Cardiac muscle cell (in vitro differentiated cells and primary cell): Measurements from ENCODE around the gene ALG11. TPM values are rescaled to one million over a fixed set of nuclear protein-coding genes. Genes with fewer than 3 reads are reported as not detected.
"Not testable (repeated sequence)": the region's sequence is repeated elsewhere in the genome, so short reads cannot be mapped to it uniquely, and the experiment has no call there.

Source experiments
- DNase-seq, 2 donors: peaks; one replicate each; pipeline versions ENCODE4 v3.0.0 to v3.0.0-alpha.2; 2010 to 2017; ENCODE audit warnings: low read depth in 1 of 2, low spot score in 1 of 2
- H3K27ac ChIP-seq: fragments of 200-600 bp; sonication (generic); 2 replicates; pipeline ENCODE4 v1.5.1; 2016
- H3K27me3 ChIP-seq: fragments of 200-600 bp; sonication (generic); 2 replicates; pipeline ENCODE4 v1.6.0; 2016; ENCODE audit warnings: control low read depth
- H3K36me3 ChIP-seq: fragments of 200-600 bp; sonication (generic); 2 replicates; pipeline ENCODE4 v1.5.1; 2016; ENCODE audit warnings: control low read depth
- H3K4me1 ChIP-seq: fragments of 200-600 bp; sonication (generic); 2 replicates; pipeline ENCODE4 v1.8.1; 2017; ENCODE audit warnings: low read depth, mild to moderate bottlenecking, mixed run types
- H3K4me3 ChIP-seq: fragments of 200-600 bp; sonication (generic); 2 replicates; pipeline ENCODE4 v1.5.1; 2016; ENCODE audit warnings: mild to moderate bottlenecking
- H3K9me3 ChIP-seq: fragments of 200-600 bp; sonication (generic); 2 replicates; pipeline ENCODE4 v1.5.1; 2017; ENCODE audit warnings: low read depth, mild to moderate bottlenecking, control low read depth
- polyA plus RNA-seq: library from polyadenylated mRNA; unstranded; fragments of >200 nt; fragmentation: Nextera tagmentation; extraction: Ambion mirVana; gene quantifications from 2 replicates; pipeline ENCODE4 v1.2.1, GENCODE V29; 2016
- total RNA-seq: library from RNA; depleted of rRNA; stranded (reverse); fragments of >200 nt; gene quantifications from 2 replicates; pipeline ENCODE4 v1.2.3, GENCODE V29; 2016
- TF ChIP-seq, protein P1 (sequence below): IDR thresholded peaks from 2 replicates; pipeline ENCODE4 v1.5.1; 2012; ENCODE audit warnings: low read depth, mild to moderate bottlenecking, low read length

Gene ALG11
- total and polyA plus RNA-seq, 2 experiments from 2014 or later = 24.8 to 27.8 TPM

DNA sequence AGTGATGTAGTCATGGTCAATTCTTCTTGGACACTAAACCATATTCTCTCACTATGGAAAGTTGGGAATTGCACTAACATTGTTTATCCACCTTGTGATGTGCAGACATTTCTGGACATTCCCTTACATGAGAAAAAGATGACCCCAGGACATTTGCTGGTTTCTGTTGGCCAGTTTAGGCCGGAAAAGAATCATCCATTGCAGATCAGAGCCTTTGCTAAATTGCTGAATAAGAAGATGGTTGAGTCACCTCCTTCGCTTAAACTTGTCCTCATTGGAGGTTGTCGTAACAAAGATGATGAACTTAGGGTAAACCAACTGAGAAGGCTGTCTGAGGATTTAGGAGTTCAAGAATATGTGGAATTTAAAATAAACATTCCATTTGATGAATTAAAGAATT, 12.3 kb downstream of the ALG11 start, which contains the start of gene UTP14C:
TSS of gene UTP14C (plus strand) at position 211 of the 400 bp plus-strand sequence. CDS start 4,114 bp downstream, outside the sequence.
- Histone ChIP-seq H3K4me3 (no peak within 1 kb of the TSS), H3K27me3 (no peaks in the 10 kb centered on the region), H3K4me1 (no peaks in the 10 kb centered on the region), H3K36me3 (peaks cover 29% of the 10 kb centered on the region), H3K27ac (no peak within 1 kb of the TSS), H3K9me3 (no peaks in the 10 kb centered on the region)
- TF ChIP-seq, protein P1, sequence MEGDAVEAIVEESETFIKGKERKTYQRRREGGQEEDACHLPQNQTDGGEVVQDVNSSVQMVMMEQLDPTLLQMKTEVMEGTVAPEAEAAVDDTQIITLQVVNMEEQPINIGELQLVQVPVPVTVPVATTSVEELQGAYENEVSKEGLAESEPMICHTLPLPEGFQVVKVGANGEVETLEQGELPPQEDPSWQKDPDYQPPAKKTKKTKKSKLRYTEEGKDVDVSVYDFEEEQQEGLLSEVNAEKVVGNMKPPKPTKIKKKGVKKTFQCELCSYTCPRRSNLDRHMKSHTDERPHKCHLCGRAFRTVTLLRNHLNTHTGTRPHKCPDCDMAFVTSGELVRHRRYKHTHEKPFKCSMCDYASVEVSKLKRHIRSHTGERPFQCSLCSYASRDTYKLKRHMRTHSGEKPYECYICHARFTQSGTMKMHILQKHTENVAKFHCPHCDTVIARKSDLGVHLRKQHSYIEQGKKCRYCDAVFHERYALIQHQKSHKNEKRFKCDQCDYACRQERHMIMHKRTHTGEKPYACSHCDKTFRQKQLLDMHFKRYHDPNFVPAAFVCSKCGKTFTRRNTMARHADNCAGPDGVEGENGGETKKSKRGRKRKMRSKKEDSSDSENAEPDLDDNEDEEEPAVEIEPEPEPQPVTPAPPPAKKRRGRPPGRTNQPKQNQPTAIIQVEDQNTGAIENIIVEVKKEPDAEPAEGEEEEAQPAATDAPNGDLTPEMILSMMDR = no peak
- DNase-seq = no peak

DNA sequence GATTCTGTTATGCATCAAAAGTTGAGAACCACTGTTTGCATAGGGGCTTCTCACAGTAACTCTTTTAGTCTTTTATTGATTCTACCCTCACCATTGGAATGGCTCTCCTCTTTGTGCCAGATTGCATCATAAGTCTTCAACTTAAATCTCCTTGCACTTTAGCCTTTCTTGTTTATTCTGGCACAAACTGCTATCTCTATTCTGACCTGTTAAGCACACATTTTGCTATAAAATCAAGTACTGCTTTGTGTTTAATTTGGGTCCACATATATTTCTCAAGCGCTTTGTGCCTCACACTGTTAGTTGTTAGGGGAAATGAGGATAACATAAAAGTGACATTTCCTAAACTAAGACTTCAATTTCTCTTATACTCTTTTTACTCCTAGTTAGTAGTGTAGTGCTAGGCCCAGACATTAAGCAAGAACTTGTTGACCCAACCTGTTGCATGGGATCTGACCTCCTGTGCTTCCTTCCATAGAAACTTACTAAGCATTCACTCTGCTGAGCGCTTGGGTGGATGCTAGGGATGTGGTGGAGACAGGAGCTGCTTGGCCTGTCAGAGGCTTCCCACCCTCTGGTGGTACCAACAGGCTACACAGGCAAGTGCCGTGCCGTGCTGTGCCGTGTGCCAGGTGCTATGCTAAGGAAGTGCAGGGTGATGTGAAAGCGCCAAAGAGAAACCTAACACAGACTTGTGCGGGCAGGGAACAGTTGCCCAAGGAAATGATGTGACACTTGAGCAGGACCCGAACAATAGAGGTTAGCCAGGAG, 13.5 kb downstream of the ALG11 start:
- Histone ChIP-seq H3K27ac (no peak overlapping the region), H3K4me3 (no peak overlapping the region), H3K4me1 (no peaks in the 10 kb centered on the region), H3K36me3 (peaks cover 26% of the 10 kb centered on the region), H3K9me3 (no peaks in the 10 kb centered on the region), H3K27me3 (no peaks in the 10 kb centered on the region)
- TF ChIP-seq, protein P1 = no peak
- DNase-seq = no peak

DNA sequence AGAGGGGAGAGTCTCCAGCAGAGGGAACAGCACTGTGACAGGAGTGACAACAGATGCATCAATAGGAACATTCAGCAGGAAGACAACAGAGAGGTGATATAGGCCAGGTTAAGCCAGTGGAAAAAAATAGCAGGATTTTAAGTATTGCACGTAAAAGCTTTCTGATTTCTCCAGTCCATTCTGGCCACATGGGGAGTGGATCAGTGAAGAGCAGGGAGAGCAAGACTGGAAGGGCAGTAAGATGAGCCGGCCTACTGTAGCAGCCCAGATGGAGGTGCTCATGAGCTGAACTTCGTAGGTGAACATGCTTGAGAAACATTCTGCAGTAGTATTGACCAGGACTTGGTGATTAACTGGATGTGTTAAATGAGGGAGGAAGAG, 14.0 kb downstream of the ALG11 start:
- Histone ChIP-seq H3K4me3 (no peak overlapping the region), H3K9me3 (no peaks in the 10 kb centered on the region), H3K27me3 (no peaks in the 10 kb centered on the region), H3K4me1 (no peaks in the 10 kb centered on the region), H3K27ac (no peak overlapping the region), H3K36me3 (peaks cover 26% of the 10 kb centered on the region)
- DNase-seq = no peak
- TF ChIP-seq, protein P1 = no peak

DNA sequence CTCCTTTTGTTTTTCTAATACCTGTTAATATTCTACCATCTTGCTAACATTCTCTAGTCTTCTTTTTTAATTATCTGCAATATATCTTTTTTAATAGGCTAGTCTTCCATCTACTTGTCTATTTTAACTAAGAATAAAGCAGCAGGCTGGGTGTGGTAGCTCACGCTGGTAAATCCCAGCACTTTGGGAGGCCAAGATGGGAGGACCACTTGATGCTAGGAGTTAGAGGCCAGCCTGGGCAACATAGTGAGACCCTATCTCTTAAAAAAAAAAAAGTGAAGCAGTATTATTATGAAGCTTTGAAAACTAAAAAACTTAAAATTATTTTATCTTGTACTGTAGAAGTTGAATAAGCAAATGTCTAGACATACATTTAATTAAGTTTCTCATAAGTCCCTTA, 15.6 kb downstream of the ALG11 start:
- H3K9me3 ChIP-seq = no peaks in the 10 kb centered on the region
- H3K36me3 ChIP-seq = peaks cover 24% of the 10 kb centered on the region
- no peak overlapping the region for H3K27ac ChIP-seq
- H3K27me3 ChIP-seq = no peaks in the 10 kb centered on the region
- TF ChIP-seq, protein P1 = no peak
- H3K4me1 ChIP-seq = no peaks in the 10 kb centered on the region
- no peak for DNase-seq
- no peak overlapping the region for H3K4me3 ChIP-seq

DNA sequence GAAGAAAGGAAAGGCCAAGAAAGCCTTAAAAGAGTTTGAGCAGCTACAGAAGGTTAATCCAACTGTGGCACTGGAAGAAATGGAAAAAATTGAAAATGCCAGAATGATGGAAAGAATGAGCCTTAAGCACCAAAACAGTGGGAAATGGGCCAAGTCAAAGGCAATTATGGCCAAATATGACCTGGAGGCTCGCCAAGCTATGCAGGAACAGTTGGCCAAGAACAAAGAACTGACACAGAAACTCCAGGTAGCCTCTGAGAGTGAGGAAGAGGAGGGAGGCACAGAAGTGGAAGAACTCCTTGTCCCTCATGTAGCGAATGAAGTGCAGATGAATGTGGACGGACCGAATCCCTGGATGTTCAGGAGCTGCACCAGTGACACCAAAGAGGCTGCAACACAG, 17.4 kb downstream of the ALG11 start:
- TF ChIP-seq, protein P1 = no peak
- Histone ChIP-seq H3K36me3 (peaks cover 14% of the 10 kb centered on the region), H3K9me3 (no peaks in the 10 kb centered on the region), H3K4me1 (no peaks in the 10 kb centered on the region), H3K4me3 (no peak overlapping the region), H3K27me3 (no peaks in the 10 kb centered on the region), H3K27ac (no peak overlapping the region)
- DNase-seq = no peak

DNA sequence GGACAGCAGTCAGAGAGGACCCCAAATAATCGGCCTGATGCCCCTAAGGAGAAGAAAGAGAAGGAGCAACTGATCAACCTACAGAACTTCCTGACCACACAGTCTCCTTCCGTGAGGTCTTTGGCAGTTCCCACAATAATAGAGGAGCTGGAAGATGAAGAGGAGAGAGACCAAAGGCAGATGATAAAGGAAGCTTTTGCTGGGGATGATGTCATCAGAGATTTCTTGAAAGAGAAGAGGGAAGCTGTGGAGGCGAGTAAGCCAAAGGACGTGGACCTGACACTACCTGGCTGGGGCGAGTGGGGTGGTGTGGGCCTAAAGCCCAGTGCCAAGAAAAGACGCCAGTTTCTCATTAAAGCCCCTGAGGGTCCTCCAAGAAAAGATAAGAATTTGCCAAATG, 18.2 kb downstream of the ALG11 start:
- not testable (repeated sequence) for H3K27ac ChIP-seq, H3K9me3 ChIP-seq, DNase-seq, H3K4me1 ChIP-seq, H3K4me3 ChIP-seq, H3K27me3 ChIP-seq
- peaks cover 10% of the 10 kb centered on the region for H3K36me3 ChIP-seq
